NCI-H345 treated with DMSO at 0.1 percent for 48 hours (cell line): ENCODE measurements around the gene SNX18.

Source experiments
- DNase-seq: peaks from one replicate; lab custom pipeline; 2025; ENCODE audit not compliant: unreplicated experiment; lab: John Stamatoyannopoulos, UW

SNX18 gene

GRCh38 chr5:54579591-54580295, 62.2 kb downstream of the SNX18 start:
- DNase-seq: no peak

- DNase-seq: no peak
Measured at GRCh38 chr5:54580997-54581811, 63.6 kb downstream of the SNX18 start.

- no peak for DNase-seq
Measured at GRCh38 chr5:54581831-54582548, 64.4 kb downstream of the SNX18 start.

- DNase-seq: no peak
Measured at GRCh38 chr5:54586336-54586735, 68.8 kb downstream of the SNX18 start.

- no peak for DNase-seq
Measured at GRCh38 chr5:54589786-54590185, 72.2 kb downstream of the SNX18 start.

GRCh38 chr5:54590824-54591223, 73.3 kb downstream of the SNX18 start:
- DNase-seq: no peak

GRCh38 chr5:54593779-54594178, 76.2 kb downstream of the SNX18 start:
- no peak for DNase-seq

GRCh38 chr5:54594181-54594580, 76.6 kb downstream of the SNX18 start:
- no peak for DNase-seq

- DNase-seq: no peak
Measured at GRCh38 chr5:54595721-54596120, 78.2 kb downstream of the SNX18 start.
